Peyer's patch (tissue), 4 donors: ENCODE measurements around the gene RAB20. TPM values are rescaled to one million over a fixed set of nuclear protein-coding genes. Genes with fewer than 3 reads are reported as not detected.

ENCODE experiments used
- DNase-seq, 3 donors: peaks; one replicate each; pipeline ENCODE4 v3.0.0-alpha.2; 2017 to 2019
- H3K27ac ChIP-seq, 4 donors: fragments of 200-600 bp; sonication (generic); one replicate each; pipeline ENCODE4 v1.5.1; 2016 to 2019
- H3K27me3 ChIP-seq, 2 donors: fragments of 200-600 bp; sonication (generic); one replicate each; pipeline ENCODE4 v1.5.1; 2019
- H3K36me3 ChIP-seq, 3 donors: fragments of 200-600 bp; sonication (generic); one replicate each; pipeline ENCODE4 v1.5.1; 2016 to 2019
- H3K4me1 ChIP-seq, 4 donors: fragments of 200-600 bp; sonication (generic); one replicate each; pipeline ENCODE4 v1.5.1; 2016 to 2019
- H3K4me3 ChIP-seq, 4 donors: fragments of 200-600 bp; sonication (generic); 1 replicate in 3 of 4; 2 replicates in 1 of 4; pipeline ENCODE4 v1.5.1; 2016 to 2019; ENCODE audit warnings: mild to moderate bottlenecking in 1 of 4
- H3K9me3 ChIP-seq, 4 donors: fragments of 200-600 bp; sonication (generic); one replicate each; pipeline ENCODE4 v1.5.1; 2016 to 2019; ENCODE audit warnings: mild to moderate bottlenecking in 1 of 4
- CTCF ChIP-seq, 6 experiments: fragments of 450-650 bp in 4 of 6; fragments of 200-600 bp in 2 of 6; sonication (generic) in 1 of 6; IDR thresholded peaks; one replicate each; pipeline ENCODE4 v1.5.1; 2017 to 2019; ENCODE audit warnings: antibody characterized with exemption in 6 of 6, mild to moderate bottlenecking in 3 of 6, moderate library complexity in 1 of 6
- POLR2A ChIP-seq, 2 donors: fragments of 450-650 bp; IDR thresholded peaks; one replicate each; pipeline ENCODE4 v1.5.1; 2017; ENCODE audit warnings: antibody characterized with exemption in 2 of 2, mild to moderate bottlenecking in 2 of 2, moderate library complexity in 2 of 2
- total RNA-seq, 4 donors: library from RNA; depleted of rRNA; stranded (reverse); fragments of >200 nt; gene quantifications; one replicate each; pipeline ENCODE4 v1.1.0, GENCODE V29; 2016

Gene RAB20
- total RNA-seq, 4 donors from 2014 or later = 15.7 to 69.1 (median 62.2) TPM

DNA sequence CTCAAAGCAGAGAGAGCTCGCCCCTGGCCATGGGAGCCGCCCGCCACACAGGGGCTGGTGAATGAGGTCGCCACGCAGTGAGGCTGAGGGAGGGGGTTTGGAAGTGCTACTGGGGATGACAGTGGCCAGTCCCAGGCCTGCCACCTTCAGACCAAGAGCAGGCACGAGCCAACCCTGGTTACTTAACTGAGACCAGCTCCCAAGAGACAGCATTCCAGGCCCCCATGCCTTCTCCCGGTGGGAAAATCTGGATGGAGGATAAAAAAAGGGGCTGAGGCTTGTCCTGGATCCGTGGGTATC, 43.3 kb downstream of the RAB20 start:
- H3K36me3 ChIP-seq = peaks cover 0 to 35% (median 0%) of the 10 kb centered on the region in 3 donors
- TF ChIP-seq POLR2A (IDR thresholded peaks at IDR 0.05) = no peak
- no peak for TF ChIP-seq CTCF (IDR thresholded peaks at IDR 0.05)
- H3K4me3 ChIP-seq = no peak overlapping the region
- no peaks in the 10 kb centered on the region for H3K27me3 ChIP-seq
- no peak for DNase-seq
- H3K27ac ChIP-seq = peak overlapping the region in 3 of 4 donors; percentile 50 to 81 (median 80)
- H3K4me1 ChIP-seq = peaks cover 0 to 60% (median 8%) of the 10 kb centered on the region in 4 donors
- H3K9me3 ChIP-seq = no peaks in the 10 kb centered on the region

DNA sequence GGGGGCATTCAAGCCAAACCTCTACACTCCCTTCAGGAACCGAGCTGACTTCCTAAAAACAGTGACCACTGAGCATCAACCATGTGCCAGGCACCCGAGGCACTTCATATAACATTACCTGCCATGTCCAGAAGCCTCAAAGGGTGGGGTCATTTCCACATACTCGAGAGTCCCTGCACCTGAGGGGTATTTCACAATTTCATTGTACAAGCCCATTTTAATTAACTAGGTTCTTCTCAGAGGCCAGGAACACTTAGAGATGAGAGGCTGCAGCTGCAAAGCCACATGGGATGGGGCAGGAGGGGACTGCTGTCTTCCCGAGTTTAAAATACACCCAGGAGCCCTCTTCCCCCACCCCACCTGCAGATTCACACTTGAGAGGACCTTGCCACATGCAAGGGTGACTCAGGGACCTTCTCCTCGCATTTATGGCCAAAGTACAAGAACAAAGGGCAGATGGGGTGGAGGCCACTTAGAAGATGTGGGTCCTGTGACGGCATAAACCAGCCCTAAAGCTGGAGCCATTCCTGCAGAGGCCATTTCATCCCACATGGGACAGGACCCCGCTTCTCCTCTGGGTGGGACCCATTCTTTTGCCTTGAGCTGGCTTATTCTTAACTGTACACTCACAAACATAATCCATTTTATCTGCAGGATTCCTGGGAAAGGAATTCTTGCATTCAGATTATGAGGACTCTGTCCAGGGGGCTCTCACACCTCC, 43.9 kb downstream of the RAB20 start:
- no peaks in the 10 kb centered on the region for H3K27me3 ChIP-seq
- DNase-seq = peak in 2 of 3 donors; percentile 69 to 87
- peak overlapping the region in 3 of 4 donors; percentile 50 to 81 (median 80) for H3K27ac ChIP-seq
- no peak overlapping the region for H3K4me3 ChIP-seq
- H3K4me1 ChIP-seq = peaks cover 0 to 56% (median 8%) of the 10 kb centered on the region in 4 donors
- TF ChIP-seq CTCF (IDR thresholded peaks at IDR 0.05) (no peak), POLR2A (IDR thresholded peaks at IDR 0.05) (peak in 1 of 2 donors; percentile 17)
- H3K9me3 ChIP-seq = no peaks in the 10 kb centered on the region
- H3K36me3 ChIP-seq = peaks cover 0 to 35% (median 0%) of the 10 kb centered on the region in 3 donors

- H3K27ac ChIP-seq = no peak overlapping the region
- no peaks in the 10 kb centered on the region for H3K9me3 ChIP-seq
- H3K4me1 ChIP-seq = peaks cover 0 to 45% (median 7%) of the 10 kb centered on the region in 4 donors
- no peak for DNase-seq
- peaks cover 0 to 44% (median 0%) of the 10 kb centered on the region in 3 donors for H3K36me3 ChIP-seq
- H3K27me3 ChIP-seq = no peaks in the 10 kb centered on the region
- no peak overlapping the region for H3K4me3 ChIP-seq
- TF ChIP-seq POLR2A (IDR thresholded peaks at IDR 0.05) (no peak), CTCF (IDR thresholded peaks at IDR 0.05) (no peak)
Observed at GRCh38 chr13:110516500-110516899, 45.0 kb downstream of the RAB20 start.

DNA sequence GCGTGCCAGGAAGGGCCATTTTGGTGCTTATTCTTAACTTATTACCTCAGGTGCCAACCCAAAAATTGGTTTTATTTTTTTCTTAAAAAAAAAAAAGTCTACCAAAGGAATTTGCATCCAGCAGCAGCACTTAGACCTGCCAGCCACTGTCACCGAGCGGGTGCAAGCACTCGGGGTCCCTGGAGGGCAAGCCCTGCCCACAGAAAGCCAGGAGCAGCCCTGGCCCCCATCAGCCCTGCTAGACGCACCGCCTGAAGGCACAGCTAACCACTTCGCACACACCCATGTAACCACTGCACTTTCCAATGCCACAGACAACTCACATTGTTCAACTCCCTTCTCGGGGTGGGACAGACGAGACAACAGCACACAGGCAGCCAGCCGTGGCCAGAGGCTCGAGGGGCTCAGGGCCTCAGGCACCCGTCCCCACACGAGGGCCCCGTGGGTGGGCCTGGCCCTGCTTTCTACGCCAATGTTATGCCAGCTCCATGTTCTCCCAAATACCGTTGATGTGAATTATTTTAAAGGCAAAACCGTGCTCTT, 49.3 kb downstream of the RAB20 start:
- DNase-seq = no peak
- peaks cover 0 to 30% (median 1%) of the 10 kb centered on the region in 4 donors for H3K4me1 ChIP-seq
- no peak for TF ChIP-seq CTCF (IDR thresholded peaks at IDR 0.05)
- no peak for TF ChIP-seq POLR2A (IDR thresholded peaks at IDR 0.05)
- peaks cover 0 to 36% (median 0%) of the 10 kb centered on the region in 3 donors for H3K36me3 ChIP-seq
- H3K4me3 ChIP-seq = no peak overlapping the region
- H3K27ac ChIP-seq = no peak overlapping the region
- no peaks in the 10 kb centered on the region for H3K27me3 ChIP-seq
- H3K9me3 ChIP-seq = no peaks in the 10 kb centered on the region

DNA sequence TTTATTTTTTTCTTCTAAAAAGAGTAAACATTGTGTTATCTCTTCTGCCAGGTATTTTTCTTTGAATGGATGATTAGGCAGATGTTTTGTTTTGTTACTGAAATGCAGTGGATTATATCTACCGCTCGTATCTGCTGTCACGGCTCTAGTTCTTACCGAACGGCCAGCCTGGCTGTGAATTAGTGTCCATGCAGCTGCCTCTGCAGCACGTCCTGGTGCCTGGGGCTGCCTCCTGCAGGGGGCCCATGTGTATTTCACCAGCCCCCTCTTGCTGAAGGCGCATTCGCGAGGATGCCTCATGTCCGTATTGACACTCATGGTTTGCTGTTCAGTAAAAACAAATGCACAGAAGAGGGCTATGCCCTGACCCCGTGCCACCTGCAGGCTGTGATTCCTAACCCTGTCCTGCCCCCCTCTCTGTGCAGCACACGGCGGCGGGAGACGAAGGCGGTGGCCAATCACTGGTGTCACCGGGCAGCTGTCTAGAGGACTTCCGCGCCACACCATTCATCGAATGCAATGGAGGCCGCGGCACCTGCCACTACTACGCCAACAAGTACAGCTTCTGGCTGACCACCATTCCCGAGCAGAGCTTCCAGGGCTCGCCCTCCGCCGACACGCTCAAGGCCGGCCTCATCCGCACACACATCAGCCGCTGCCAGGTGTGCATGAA, 49.9 kb downstream of the RAB20 start:
- H3K9me3 ChIP-seq = no peaks in the 10 kb centered on the region
- H3K4me1 ChIP-seq = peaks cover 0 to 29% (median 1%) of the 10 kb centered on the region in 4 donors
- no peaks in the 10 kb centered on the region for H3K27me3 ChIP-seq
- TF ChIP-seq CTCF (IDR thresholded peaks at IDR 0.05) (no peak), POLR2A (IDR thresholded peaks at IDR 0.05) (no peak)
- H3K4me3 ChIP-seq = no peak overlapping the region
- DNase-seq = no peak
- peaks cover 0 to 36% (median 0%) of the 10 kb centered on the region in 3 donors for H3K36me3 ChIP-seq
- no peak overlapping the region for H3K27ac ChIP-seq
